Vagina (tissue), 2 donors: ENCODE measurements around the gene TRDN.

Source experiments
- CTCF ChIP-seq, 3 experiments: fragments of 450-650 bp in 2 of 3; fragments of 200-600 bp in 1 of 3; sonication (generic) in 1 of 3; IDR thresholded peaks; one replicate each; pipeline ENCODE4 v1.5.1; 2017 to 2019; ENCODE audit warnings: antibody characterized with exemption in 3 of 3, mild to moderate bottlenecking in 2 of 3, moderate library complexity in 2 of 3
- POLR2A ChIP-seq, 2 donors: fragments of 450-650 bp; IDR thresholded peaks; one replicate each; pipeline ENCODE4 v1.6.1; 2017; ENCODE audit warnings: antibody characterized with exemption in 2 of 2, mild to moderate bottlenecking in 2 of 2, moderate library complexity in 2 of 2

- TF ChIP-seq CTCF (IDR thresholded peaks at IDR 0.05) (no peak), POLR2A (IDR thresholded peaks at IDR 0.05) (no peak)
Measured at GRCh38 chr6:123489589-123489988, 147.2 kb downstream of the TRDN start.
